ENCODE measurements around the gene CNTN6. TPM values are rescaled to one million over a fixed set of nuclear protein-coding genes. Genes with fewer than 3 reads are reported as not detected.

Gene CNTN6
- total RNA-seq, 2 experiments from 2014 or later = not detected

DNA sequence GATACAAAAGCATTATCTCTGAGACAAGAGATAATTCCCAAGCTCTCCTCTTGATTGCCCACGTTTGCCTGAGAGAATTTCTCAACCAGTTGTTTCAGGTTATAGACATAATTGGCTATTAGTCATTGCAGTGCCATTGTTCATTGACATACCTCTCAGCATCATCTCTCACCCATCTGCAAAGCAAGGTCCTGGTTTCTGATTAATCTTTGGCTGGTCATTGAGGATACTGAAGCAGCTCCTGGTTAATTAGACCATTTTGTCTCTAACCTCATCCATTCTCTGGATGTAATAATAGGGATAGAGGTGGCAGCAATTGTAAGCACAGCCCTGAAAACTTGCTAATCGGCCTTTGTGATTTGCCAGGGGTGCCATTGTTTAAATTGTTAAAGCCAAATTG lies 104.2 kb downstream of the CNTN6 start:
- H3K27me3 Mint-ChIP-seq = no peaks in the 10 kb centered on the region
- H3K4me3 Mint-ChIP-seq = no peak overlapping the region
- ATAC-seq = no peak
- intact Hi-C loops (cut with micrococcal nuclease) = no loop called here
- no peak for DNase-seq
- no peaks in the 10 kb centered on the region for H3K36me3 Mint-ChIP-seq (ENCODE audit: low read depth)
- no peak for TF ChIP-seq CTCF (IDR thresholded peaks at IDR 0.05)
- ChIA-PET POLR2A (no interaction called here), CTCF (no interaction called here)
- peaks cover 2% of the 10 kb centered on the region for H3K9me3 Mint-ChIP-seq
- no peak overlapping the region for H3K27ac Mint-ChIP-seq
- no peaks in the 10 kb centered on the region for H3K4me1 Mint-ChIP-seq (ENCODE audit: low read depth)

- H3K36me3 Mint-ChIP-seq (ENCODE audit: low read depth) = no peaks in the 10 kb centered on the region
- no peak for ATAC-seq
- H3K9me3 Mint-ChIP-seq = peaks cover 2% of the 10 kb centered on the region
- DNase-seq = no peak
- intact Hi-C loops (cut with micrococcal nuclease) = no loop called here
- H3K27me3 Mint-ChIP-seq = no peaks in the 10 kb centered on the region
- no peaks in the 10 kb centered on the region for H3K4me1 Mint-ChIP-seq (ENCODE audit: low read depth)
- H3K4me3 Mint-ChIP-seq = no peak overlapping the region
- no peak for TF ChIP-seq CTCF (IDR thresholded peaks at IDR 0.05)
- ChIA-PET CTCF (no interaction called here), POLR2A (no interaction called here)
- no peak overlapping the region for H3K27ac Mint-ChIP-seq
Observed at GRCh38 chr3:1200371-1200770, 107.5 kb downstream of the CNTN6 start.

- Mint-ChIP-seq H3K36me3 (ENCODE audit: low read depth) (no peaks in the 10 kb centered on the region), H3K27ac (no peak overlapping the region), H3K4me3 (no peak overlapping the region), H3K4me1 (ENCODE audit: low read depth) (no peaks in the 10 kb centered on the region), H3K9me3 (peaks cover 2% of the 10 kb centered on the region), H3K27me3 (no peaks in the 10 kb centered on the region)
- CTCF ChIA-PET = interaction anchor here (1.3 kb wide), 1 partner anchor 14 kb away, joined by 3 read pairs; no protein-coding TSS in a partner anchor
- no peak for TF ChIP-seq CTCF (IDR thresholded peaks at IDR 0.05)
- no peak for ATAC-seq
- intact Hi-C loops (cut with micrococcal nuclease) = no loop called here
- POLR2A ChIA-PET = no interaction called here
- DNase-seq = no peak
Observed at GRCh38 chr3:1207904-1208303, 115.1 kb downstream of the CNTN6 start.

DNA sequence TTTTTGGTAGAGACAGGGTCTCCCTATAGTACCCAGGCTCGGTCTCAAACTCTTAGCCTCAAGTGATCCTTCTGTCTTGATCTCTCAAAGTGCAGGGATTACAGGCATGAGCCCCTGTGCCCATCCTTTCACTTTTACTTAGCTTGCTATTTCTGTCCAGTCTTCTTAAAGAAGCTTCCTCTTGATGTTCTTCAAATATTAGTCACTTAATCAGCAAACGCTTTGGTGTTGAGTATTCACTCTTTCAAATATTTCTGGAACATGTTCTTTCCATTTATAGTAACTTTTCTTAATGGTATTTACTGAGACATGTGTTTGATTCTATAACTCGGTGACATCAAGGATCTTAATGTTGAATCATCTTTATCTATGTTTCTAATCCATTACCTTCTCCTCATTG lies 122.1 kb downstream of the CNTN6 start:
- Mint-ChIP-seq H3K9me3 (peaks cover 2% of the 10 kb centered on the region), H3K4me1 (ENCODE audit: low read depth) (no peaks in the 10 kb centered on the region), H3K27ac (no peak overlapping the region), H3K36me3 (ENCODE audit: low read depth) (no peaks in the 10 kb centered on the region), H3K27me3 (no peaks in the 10 kb centered on the region), H3K4me3 (no peak overlapping the region)
- DNase-seq (no peak), ATAC-seq (no peak)
- POLR2A ChIA-PET = no interaction called here
- CTCF ChIA-PET = no interaction called here
- no peak for TF ChIP-seq CTCF (IDR thresholded peaks at IDR 0.05)
- intact Hi-C loops (cut with micrococcal nuclease) = no loop called here

DNA sequence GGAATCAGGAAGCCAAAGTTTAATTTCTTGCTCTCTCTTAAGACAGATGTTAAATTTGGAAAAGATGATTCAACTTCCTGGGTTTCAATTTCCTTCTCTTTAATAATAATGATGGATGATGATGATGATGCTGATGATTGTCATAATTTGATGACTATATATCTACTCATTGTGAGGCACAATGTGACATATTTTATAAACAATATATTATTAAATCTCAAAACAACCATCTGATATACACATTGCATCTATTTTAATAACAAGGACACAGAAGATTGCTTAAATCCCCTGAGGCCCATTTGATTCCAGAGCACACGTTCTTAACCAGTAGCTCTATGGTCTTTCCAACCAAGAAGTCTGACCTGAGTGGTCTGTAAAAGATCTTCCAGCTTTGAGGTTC lies 124.0 kb downstream of the CNTN6 start:
- ATAC-seq (no peak), DNase-seq (no peak)
- POLR2A ChIA-PET = no interaction called here
- peaks cover 3% of the 10 kb centered on the region for H3K9me3 Mint-ChIP-seq
- no peak overlapping the region for H3K4me3 Mint-ChIP-seq
- no peaks in the 10 kb centered on the region for H3K4me1 Mint-ChIP-seq (ENCODE audit: low read depth)
- intact Hi-C loops (cut with micrococcal nuclease) = no loop called here
- CTCF ChIA-PET = no interaction called here
- no peak for TF ChIP-seq CTCF (IDR thresholded peaks at IDR 0.05)
- no peak overlapping the region for H3K27ac Mint-ChIP-seq
- H3K27me3 Mint-ChIP-seq = no peaks in the 10 kb centered on the region
- no peaks in the 10 kb centered on the region for H3K36me3 Mint-ChIP-seq (ENCODE audit: low read depth)

Measured in activated CD8-positive, alpha-beta T cell treated with anti-CD3 and anti-CD28 coated beads for 36 hours (primary cell).